Keratinocyte (primary cell): Measurements from ENCODE around the gene BABAM2. TPM values are rescaled to one million over a fixed set of nuclear protein-coding genes. Genes with fewer than 3 reads are reported as not detected.

ENCODE experiments used
- DNase-seq: peaks from one replicate; pipeline ENCODE4 v3.0.0-alpha.2; 2011; ENCODE audit warnings: low read depth, missing footprints, low spot score
- FAIRE-seq: peaks from 2 replicates; lab custom pipeline; 2011; peaks lifted over from hg19 to GRCh38; lab: Jason Lieb, UNC
- H2AFZ ChIP-seq: 2 replicates; pipeline ENCODE4 v1.6.0; 2012; ENCODE audit warnings: low read length, control low read depth, inconsistent platforms; ENCODE audit not compliant: control insufficient read depth
- H3K27ac ChIP-seq: 2 replicates; pipeline ENCODE4 v1.5.1; 2011; ENCODE audit warnings: low read length; ENCODE audit not compliant: control insufficient read depth, insufficient read depth
- H3K27me3 ChIP-seq: 3 replicates; pipeline ENCODE4 v1.6.0; 2011; ENCODE audit warnings: low read length; ENCODE audit not compliant: control insufficient read depth, insufficient read depth; ENCODE audit errors: extremely low read depth
- H3K36me3 ChIP-seq, 2 experiments: 2 replicates in 1 of 2; 3 replicates in 1 of 2; pipeline ENCODE4 v1.5.1; 2011; ENCODE audit warnings: low read length in 2 of 2, mild to moderate bottlenecking in 1 of 2; ENCODE audit not compliant: control insufficient read depth in 2 of 2, insufficient read depth in 2 of 2; ENCODE audit errors: extremely low read depth in 1 of 2
- H3K4me1 ChIP-seq: 3 replicates; pipeline ENCODE4 v1.5.1; 2011; ENCODE audit warnings: low read length; ENCODE audit not compliant: control insufficient read depth, insufficient read depth; ENCODE audit errors: extremely low read depth
- H3K4me2 ChIP-seq: 3 replicates; pipeline ENCODE4 v1.6.0; 2011; ENCODE audit warnings: low read depth, low read length; ENCODE audit not compliant: control insufficient read depth, insufficient read depth; ENCODE audit errors: extremely low read depth
- H3K4me3 ChIP-seq, 3 experiments: fragments of 200-600 bp in 1 of 3; sonication (generic) in 1 of 3; 2 replicates in 2 of 3; 3 replicates in 1 of 3; pipeline ENCODE4 v1.5.1; 2011 to 2016; ENCODE audit warnings: low read length in 3 of 3, mild to moderate bottlenecking in 3 of 3, control low read depth in 2 of 3, inconsistent platforms in 1 of 3, low read depth in 1 of 3, mixed read lengths in 1 of 3, mixed run types in 1 of 3, moderate library complexity in 1 of 3; ENCODE audit not compliant: control insufficient read depth in 2 of 3, insufficient read depth in 2 of 3; ENCODE audit errors: extremely low read depth in 1 of 3
- H3K79me2 ChIP-seq: 2 replicates; pipeline ENCODE4 v1.6.0; 2012; ENCODE audit warnings: low read length; ENCODE audit not compliant: control insufficient read depth, insufficient read depth
- H3K9ac ChIP-seq: 3 replicates; pipeline ENCODE4 v1.6.0; 2011; ENCODE audit warnings: low read length; ENCODE audit not compliant: control insufficient read depth, insufficient read depth; ENCODE audit errors: extremely low read depth
- H3K9me1 ChIP-seq: 3 replicates; pipeline ENCODE4 v1.6.0; 2011; ENCODE audit warnings: low read length; ENCODE audit not compliant: control insufficient read depth, insufficient read depth; ENCODE audit errors: extremely low read depth
- H3K9me3 ChIP-seq: 2 replicates; pipeline ENCODE4 v1.5.1; 2012; ENCODE audit warnings: low read depth, low read length; ENCODE audit not compliant: control insufficient read depth
- H4K20me1 ChIP-seq: 3 replicates; pipeline ENCODE4 v1.6.0; 2011; ENCODE audit warnings: low read length; ENCODE audit not compliant: control insufficient read depth, insufficient read depth; ENCODE audit errors: extremely low read depth
- CTCF ChIP-seq, 3 experiments: IDR thresholded peaks in 1 of 3; conservative IDR thresholded peaks in 1 of 3; optimal IDR thresholded peaks in 1 of 3; 2 replicates in 2 of 3; 3 replicates in 1 of 3; pipeline versions ENCODE3 to v1.5.1; 2011; ENCODE audit warnings: low read length in 3 of 3, mild to moderate bottlenecking in 3 of 3, moderate library complexity in 2 of 3, control low read depth in 1 of 3, inconsistent platforms in 1 of 3; ENCODE audit not compliant: insufficient read depth in 2 of 3; ENCODE audit errors: extremely low read depth in 1 of 3
- EZH2 ChIP-seq: IDR thresholded peaks from one replicate; pipeline ENCODE4 v1.6.1; 2012; ENCODE audit warnings: inconsistent platforms, mild to moderate bottlenecking, low read length, moderate library complexity
- dilution Hi-C: fragments of 300-500 bp; cut with MboI; formaldehyde crosslinking; loops from one replicate; pipeline ENCODE4 v1.7.0; 2020; ENCODE audit warnings: low sequenced_read_pairs; ENCODE audit not compliant: extremely low pct_ligation_motif_present
- polyA plus RNA-seq, 5 experiments: library from polyadenylated mRNA; depleted of rRNA in 3 of 5; stranded (reverse) in 3 of 5; stranded (forward) in 1 of 5; unstranded in 1 of 5; fragments of >200 nt; gene quantifications; 1 replicate in 1 of 5; 2 replicates in 3 of 5; 3 replicates in 1 of 5; pipeline versions ENCODE4 v1.2.1 to v1.2.3, GENCODE V29; 2011 to 2012; ENCODE audit warnings: missing spikeins in 2 of 5, low read depth in 1 of 5, low replicate concordance in 1 of 5

Gene BABAM2
- polyA plus RNA-seq, 1 donor (not counting 4 experiments of a cell fraction or from before 2014, with no cell fraction given): 29.8 TPM

GRCh38 chr2:27915191-27915590, 24.7 kb downstream of the BABAM2 start:
- Histone ChIP-seq H3K4me3 (no peak overlapping the region), H3K4me2 (peak overlapping the region; percentile 48), H2AFZ (no peak overlapping the region), H3K9ac (no peak overlapping the region), H3K9me3 (no peaks in the 10 kb centered on the region), H3K4me1 (peaks cover 26% of the 10 kb centered on the region), H3K36me3 (no peaks in the 10 kb centered on the region), H3K9me1 (no peaks in the 10 kb centered on the region), H4K20me1 (no peaks in the 10 kb centered on the region), H3K79me2 (no peaks in the 10 kb centered on the region), H3K27ac (no peak overlapping the region), H3K27me3 (no peaks in the 10 kb centered on the region)
- no peak for DNase-seq
- dilution Hi-C loops: no loop called here
- TF ChIP-seq CTCF (optimal IDR thresholded peaks at IDR 0.05 in 1 of 3, IDR thresholded peaks at IDR 0.05 in 1 of 3, conservative IDR thresholded peaks at IDR 0.05 in 1 of 3; ENCODE audit: extremely low read depth in 1 of 3, insufficient read depth in 2 of 3, low read length in 3 of 3) (no peak), EZH2 (no peak)
- FAIRE-seq: peak; percentile 29

GRCh38 chr2:27915874-27916273, 25.3 kb downstream of the BABAM2 start:
- Histone ChIP-seq H3K79me2 (no peaks in the 10 kb centered on the region), H3K4me2 (no peak overlapping the region), H3K36me3 (no peaks in the 10 kb centered on the region), H2AFZ (no peak overlapping the region), H3K9me1 (no peaks in the 10 kb centered on the region), H3K4me1 (peaks cover 32% of the 10 kb centered on the region), H3K9ac (no peak overlapping the region), H3K27ac (no peak overlapping the region), H3K4me3 (no peak overlapping the region), H3K9me3 (no peaks in the 10 kb centered on the region), H4K20me1 (no peaks in the 10 kb centered on the region), H3K27me3 (no peaks in the 10 kb centered on the region)
- dilution Hi-C loops: no loop called here
- DNase-seq (no peak), FAIRE-seq (no peak)
- TF ChIP-seq CTCF (optimal IDR thresholded peaks at IDR 0.05 in 1 of 3, IDR thresholded peaks at IDR 0.05 in 1 of 3, conservative IDR thresholded peaks at IDR 0.05 in 1 of 3; ENCODE audit: extremely low read depth in 1 of 3, insufficient read depth in 2 of 3, low read length in 3 of 3): no peak
